Esophagus squamous epithelium (tissue), 4 donors: ENCODE results near the gene COPS9.

ENCODE experiments used
- CTCF ChIP-seq, 6 experiments: fragments of 450-650 bp in 4 of 6; fragments of 200-600 bp in 2 of 6; sonication (generic) in 2 of 6; IDR thresholded peaks; one replicate each; pipeline ENCODE4 v1.5.1; 2016 to 2019; ENCODE audit warnings: antibody characterized with exemption in 6 of 6, mild to moderate bottlenecking in 4 of 6, moderate library complexity in 4 of 6
- POLR2A ChIP-seq, 4 donors: fragments of 450-650 bp; IDR thresholded peaks; one replicate each; pipeline ENCODE4 v1.6.1; 2017; ENCODE audit warnings: antibody characterized with exemption in 4 of 4, mild to moderate bottlenecking in 4 of 4, moderate library complexity in 3 of 4

GRCh38 chr2:240127911-240128607 is 8.0 kb downstream of the COPS9 start:
- no peak for TF ChIP-seq CTCF (IDR thresholded peaks at IDR 0.05)
- no peak for TF ChIP-seq POLR2A (IDR thresholded peaks at IDR 0.05)
